CD8-positive, alpha-beta memory T cell (primary cell): ENCODE results near the gene DEPDC1. TPM values are rescaled to one million over a fixed set of nuclear protein-coding genes. Genes with fewer than 3 reads are reported as not detected.
"Not testable (repeated sequence)": the region's sequence is repeated elsewhere in the genome, so short reads cannot be mapped to it uniquely, and the experiment has no call there.

Experiments used
- CTCF ChIA-PET: fragments of 350-600 bp; sonication (Branson Sonifier 250); formaldehyde crosslinking; loops from one replicate; lab custom pipeline; 2021; ENCODE audit warnings: antibody characterized with exemption; lab: Charles Lee
- POLR2A ChIA-PET: fragments of 350-600 bp; sonication (Branson Sonifier 250); formaldehyde crosslinking; loops from one replicate; lab custom pipeline; 2021; ENCODE audit warnings: antibody characterized with exemption; lab: Charles Lee
- DNase-seq, 5 donors: peaks; one replicate each; pipeline versions ENCODE4 v3.0.0 to v3.0.0-alpha.2; 2020 to 2022; ENCODE audit warnings: mixed read lengths in 1 of 5
- H3K27ac ChIP-seq: one replicate; pipeline ENCODE4 v1.7.0; 2013; ENCODE audit warnings: low read depth, mild to moderate bottlenecking, low read length, moderate library complexity
- H3K27me3 ChIP-seq: 2 replicates; pipeline ENCODE4 v1.7.0; 2013; ENCODE audit warnings: low read length, mild to moderate bottlenecking; ENCODE audit not compliant: insufficient read depth, poor library complexity, severe bottlenecking
- H3K36me3 ChIP-seq: 2 replicates; pipeline ENCODE4 v1.7.0; 2013; ENCODE audit warnings: mild to moderate bottlenecking, low read length, moderate library complexity; ENCODE audit not compliant: insufficient read depth
- H3K4me1 ChIP-seq: 2 replicates; pipeline ENCODE4 v1.7.0; 2013; ENCODE audit warnings: mild to moderate bottlenecking, low read length, moderate library complexity; ENCODE audit not compliant: insufficient read depth
- H3K4me3 ChIP-seq: 2 replicates; pipeline ENCODE4 v1.7.0; 2013; ENCODE audit warnings: mild to moderate bottlenecking, low read length
- H3K9me3 ChIP-seq: 2 replicates; pipeline ENCODE4 v1.7.0; 2013; ENCODE audit warnings: mild to moderate bottlenecking, low read length
- H3K27ac Mint-ChIP-seq, 8 donors: one replicate each; pipeline ENCODE4 v1.8.0; 2020 to 2021; ENCODE audit warnings: mixed read lengths in 8 of 8, mild to moderate bottlenecking in 6 of 8, inconsistent platforms in 3 of 8, moderate library complexity in 3 of 8
- H3K27me3 Mint-ChIP-seq, 2 donors: one replicate each; pipeline ENCODE4 v1.8.0; 2020 to 2021; ENCODE audit warnings: mixed read lengths in 2 of 2, mild to moderate bottlenecking in 1 of 2, moderate library complexity in 1 of 2
- H3K36me3 Mint-ChIP-seq, 3 donors: one replicate each; pipeline ENCODE4 v1.8.0; 2020 to 2021; ENCODE audit warnings: mixed read lengths in 3 of 3, inconsistent platforms in 1 of 3, mild to moderate bottlenecking in 1 of 3
- H3K4me1 Mint-ChIP-seq, 3 donors: one replicate each; pipeline ENCODE4 v1.8.0; 2020 to 2021; ENCODE audit warnings: mixed read lengths in 3 of 3, inconsistent platforms in 1 of 3, mild to moderate bottlenecking in 1 of 3
- H3K4me3 Mint-ChIP-seq, 7 donors: one replicate each; pipeline ENCODE4 v1.8.0; 2020 to 2021; ENCODE audit warnings: mixed read lengths in 7 of 7, mild to moderate bottlenecking in 6 of 7, moderate library complexity in 4 of 7, inconsistent platforms in 2 of 7
- H3K9me3 Mint-ChIP-seq, 5 donors: one replicate each; pipeline ENCODE4 v1.8.0; 2020 to 2022; ENCODE audit warnings: mixed read lengths in 5 of 5, mild to moderate bottlenecking in 3 of 5, moderate library complexity in 2 of 5, inconsistent platforms in 1 of 5
- polyA plus RNA-seq: library from polyadenylated mRNA; unstranded; fragments of 300-500 nt; fragmentation: Illumina TruSeq; gene quantifications from one replicate; pipeline ENCODE4 v1.2.3, GENCODE V29; 2021
- total RNA-seq, 2 experiments: library from RNA; stranded (reverse); gene quantifications; one replicate each; pipeline ENCODE4 v1.2.3, GENCODE V29; 2021

The DEPDC1 gene
- total and polyA plus RNA-seq, 3 experiments from 2014 or later, result 0.31 to 11.7 (median 11.4) TPM

GRCh38 chr1:68490046-68490651 is 6.7 kb downstream of the DEPDC1 start:
- H3K27me3 Mint-ChIP-seq, result no peaks in the 10 kb centered on the region
- POLR2A ChIA-PET, result no interaction called here
- no peaks in the 10 kb centered on the region for H3K9me3 ChIP-seq
- peaks cover 0 to 3% (median 0%) of the 10 kb centered on the region in 5 donors for H3K9me3 Mint-ChIP-seq
- no peaks in the 10 kb centered on the region for H3K27me3 ChIP-seq
- H3K4me1 ChIP-seq, result no peaks in the 10 kb centered on the region
- H3K4me1 Mint-ChIP-seq, result peaks cover 11 to 38% (median 15%) of the 10 kb centered on the region in 3 donors
- no peak overlapping the region for H3K4me3 Mint-ChIP-seq
- no peak overlapping the region for H3K27ac ChIP-seq
- DNase-seq, result no peak
- no peaks in the 10 kb centered on the region for H3K36me3 Mint-ChIP-seq
- CTCF ChIA-PET, result no interaction called here
- no peak overlapping the region for H3K4me3 ChIP-seq
- H3K27ac Mint-ChIP-seq, result peak overlapping the region in 1 of 8 donors; percentile 46
- H3K36me3 ChIP-seq, result no peaks in the 10 kb centered on the region

GRCh38 chr1:68485431-68486022 is 11.4 kb downstream of the DEPDC1 start:
- Histone ChIP-seq H3K27ac (no peak overlapping the region), H3K27me3 (no peaks in the 10 kb centered on the region), H3K9me3 (no peaks in the 10 kb centered on the region), H3K4me3 (no peak overlapping the region), H3K4me1 (no peaks in the 10 kb centered on the region), H3K36me3 (no peaks in the 10 kb centered on the region)
- H3K27ac Mint-ChIP-seq, result no peak overlapping the region
- no peaks in the 10 kb centered on the region for H3K36me3 Mint-ChIP-seq
- no peak overlapping the region for H3K4me3 Mint-ChIP-seq
- peaks cover 14 to 39% (median 19%) of the 10 kb centered on the region in 3 donors for H3K4me1 Mint-ChIP-seq
- H3K9me3 Mint-ChIP-seq, result peaks cover 0 to 3% (median 0%) of the 10 kb centered on the region in 5 donors
- ChIA-PET POLR2A (no interaction called here), CTCF (interaction anchor here (1.6 kb wide), 1 partner anchor 12 kb away, joined by 3 read pairs; no protein-coding TSS in a partner anchor)
- H3K27me3 Mint-ChIP-seq, result no peaks in the 10 kb centered on the region
- DNase-seq, result no peak

- H3K27me3 ChIP-seq, result no peaks in the 10 kb centered on the region
- Mint-ChIP-seq H3K4me1 (peaks cover 14 to 44% (median 19%) of the 10 kb centered on the region in 3 donors), H3K27me3 (no peaks in the 10 kb centered on the region), H3K36me3 (no peaks in the 10 kb centered on the region), H3K27ac (no peak overlapping the region), H3K4me3 (no peak overlapping the region), H3K9me3 (peaks cover 0 to 2% (median 0%) of the 10 kb centered on the region in 5 donors)
- H3K4me1 ChIP-seq, result no peaks in the 10 kb centered on the region
- DNase-seq, result no peak
- H3K27ac ChIP-seq, result no peak overlapping the region
- ChIA-PET POLR2A (no interaction called here), CTCF (interaction anchor here (1.6 kb wide), 1 partner anchor 11 kb away, joined by 3 read pairs; no protein-coding TSS in a partner anchor)
- H3K9me3 ChIP-seq, result no peaks in the 10 kb centered on the region
- no peak overlapping the region for H3K4me3 ChIP-seq
- H3K36me3 ChIP-seq, result no peaks in the 10 kb centered on the region
Measured at GRCh38 chr1:68484618-68485017, 12.3 kb downstream of the DEPDC1 start.

GRCh38 chr1:68481041-68481440 is 15.8 kb downstream of the DEPDC1 start:
- no peaks in the 10 kb centered on the region for H3K36me3 Mint-ChIP-seq
- Histone ChIP-seq H3K36me3 (no peaks in the 10 kb centered on the region), H3K4me3 (no peak overlapping the region), H3K27me3 (no peaks in the 10 kb centered on the region), H3K4me1 (no peaks in the 10 kb centered on the region), H3K9me3 (no peaks in the 10 kb centered on the region), H3K27ac (no peak overlapping the region)
- H3K4me3 Mint-ChIP-seq, result no peak overlapping the region
- H3K4me1 Mint-ChIP-seq, result peaks cover 7 to 22% (median 8%) of the 10 kb centered on the region in 3 donors
- no peak overlapping the region for H3K27ac Mint-ChIP-seq
- no peaks in the 10 kb centered on the region for H3K27me3 Mint-ChIP-seq
- no peak for DNase-seq
- POLR2A ChIA-PET, result no interaction called here
- CTCF ChIA-PET, result no interaction called here
- peaks cover 0 to 2% (median 0%) of the 10 kb centered on the region in 5 donors for H3K9me3 Mint-ChIP-seq

GRCh38 chr1:68479501-68479900 is 17.4 kb downstream of the DEPDC1 start:
- no peak for DNase-seq
- H3K27me3 ChIP-seq, result no peaks in the 10 kb centered on the region
- peaks cover 0 to 2% (median 0%) of the 10 kb centered on the region in 5 donors for H3K9me3 Mint-ChIP-seq
- no peaks in the 10 kb centered on the region for H3K27me3 Mint-ChIP-seq
- ChIA-PET CTCF (no interaction called here), POLR2A (no interaction called here)
- no peaks in the 10 kb centered on the region for H3K4me1 ChIP-seq
- H3K4me3 ChIP-seq, result no peak overlapping the region
- no peak overlapping the region for H3K27ac ChIP-seq
- no peaks in the 10 kb centered on the region for H3K9me3 ChIP-seq
- no peaks in the 10 kb centered on the region for H3K36me3 Mint-ChIP-seq
- no peak overlapping the region for H3K27ac Mint-ChIP-seq
- H3K4me1 Mint-ChIP-seq, result peaks cover 5 to 16% (median 7%) of the 10 kb centered on the region in 3 donors
- H3K36me3 ChIP-seq, result no peaks in the 10 kb centered on the region
- no peak overlapping the region for H3K4me3 Mint-ChIP-seq

- Mint-ChIP-seq H3K27me3 (no peaks in the 10 kb centered on the region), H3K4me1 (peaks cover 5 to 16% (median 6%) of the 10 kb centered on the region in 3 donors), H3K27ac (no peak overlapping the region), H3K36me3 (peaks cover 0 to 1% (median 0%) of the 10 kb centered on the region in 3 donors), H3K9me3 (peaks cover 0 to 2% (median 0%) of the 10 kb centered on the region in 5 donors), H3K4me3 (no peak overlapping the region)
- DNase-seq, result no peak
- Histone ChIP-seq H3K4me3 (no peak overlapping the region), H3K9me3 (no peaks in the 10 kb centered on the region), H3K36me3 (no peaks in the 10 kb centered on the region), H3K4me1 (no peaks in the 10 kb centered on the region), H3K27ac (no peak overlapping the region), H3K27me3 (no peaks in the 10 kb centered on the region)
- ChIA-PET POLR2A (no interaction called here), CTCF (no interaction called here)
Measured at GRCh38 chr1:68478662-68479061, 18.2 kb downstream of the DEPDC1 start.

GRCh38 chr1:68476626-68477025 is 20.3 kb downstream of the DEPDC1 start:
- H3K4me3 Mint-ChIP-seq, H3K9me3 Mint-ChIP-seq, H3K27ac Mint-ChIP-seq, H3K27me3 ChIP-seq, H3K27ac ChIP-seq, H3K4me3 ChIP-seq, DNase-seq, H3K9me3 ChIP-seq, H3K36me3 ChIP-seq, H3K4me1 Mint-ChIP-seq, H3K36me3 Mint-ChIP-seq, H3K27me3 Mint-ChIP-seq, CTCF ChIA-PET, H3K4me1 ChIP-seq, POLR2A ChIA-PET: not testable (repeated sequence)

- Mint-ChIP-seq H3K27me3 (no peaks in the 10 kb centered on the region), H3K36me3 (peaks cover 0 to 1% (median 0%) of the 10 kb centered on the region in 3 donors)
- CTCF ChIA-PET, result interaction anchor here (0.8 kb wide), 1 partner anchor 12 kb away, joined by 3 read pairs; no protein-coding TSS in a partner anchor
Measured at GRCh38 chr1:68473060-68473459, 23.8 kb downstream of the DEPDC1 start.

More at GRCh38 chr1:68473060-68473459, 23.8 kb downstream of the DEPDC1 start:
- Mint-ChIP-seq H3K9me3 (peaks cover 0 to 3% (median 0%) of the 10 kb centered on the region in 5 donors), H3K4me1 (no peaks in the 10 kb centered on the region), H3K27ac (no peak overlapping the region), H3K4me3 (no peak overlapping the region)
- H3K36me3 ChIP-seq, result no peaks in the 10 kb centered on the region
- DNase-seq, result no peak
- H3K4me1 ChIP-seq, result no peaks in the 10 kb centered on the region
- no peaks in the 10 kb centered on the region for H3K9me3 ChIP-seq
- no peak overlapping the region for H3K27ac ChIP-seq
- POLR2A ChIA-PET, result no interaction called here
- H3K27me3 ChIP-seq, result no peaks in the 10 kb centered on the region
- H3K4me3 ChIP-seq, result no peak overlapping the region
